Activated CD4-positive, alpha-beta T cell treated with anti-CD3 and anti-CD28 coated beads, Interleukin-2, amount 10 ng/mL, durations not matched to agents 24 days and 14 days (primary cell): ENCODE data around the gene NSG1. TPM values are rescaled to one million over a fixed set of nuclear protein-coding genes. Genes with fewer than 3 reads are reported as not detected.

ENCODE experiments used
- DNase-seq: peaks from one replicate; pipeline ENCODE4 v3.0.0; 2022
- H3K27ac Mint-ChIP-seq: one replicate; pipeline ENCODE4 v1.8.0; 2022; ENCODE audit warnings: mild to moderate bottlenecking, mixed read lengths
- H3K27me3 Mint-ChIP-seq: one replicate; pipeline ENCODE4 v1.8.0; 2022; ENCODE audit warnings: mixed read lengths
- H3K36me3 Mint-ChIP-seq: one replicate; pipeline ENCODE4 v1.8.0; 2022; ENCODE audit warnings: low read depth, mild to moderate bottlenecking, mixed read lengths
- H3K4me1 Mint-ChIP-seq: one replicate; pipeline ENCODE4 v1.8.0; 2021; ENCODE audit warnings: mixed read lengths
- H3K4me3 Mint-ChIP-seq: one replicate; pipeline ENCODE4 v1.8.0; 2022; ENCODE audit warnings: mild to moderate bottlenecking, moderate library complexity, mixed read lengths
- H3K9me3 Mint-ChIP-seq: one replicate; pipeline ENCODE4 v1.8.0; 2021; ENCODE audit warnings: mixed read lengths
- intact Hi-C: fragments of 100-400 bp; cut with micrococcal nuclease; formaldehyde crosslinking; loops from one replicate; pipeline ENCODE4 v1.15.1; 2023
- total RNA-seq: library from RNA; stranded (reverse); gene quantifications from 2 replicates; pipeline ENCODE4 v1.2.3, GENCODE V29; 2022

NSG1 gene
- total RNA-seq, 1 donor from 2014 or later = 0.44 TPM

DNA sequence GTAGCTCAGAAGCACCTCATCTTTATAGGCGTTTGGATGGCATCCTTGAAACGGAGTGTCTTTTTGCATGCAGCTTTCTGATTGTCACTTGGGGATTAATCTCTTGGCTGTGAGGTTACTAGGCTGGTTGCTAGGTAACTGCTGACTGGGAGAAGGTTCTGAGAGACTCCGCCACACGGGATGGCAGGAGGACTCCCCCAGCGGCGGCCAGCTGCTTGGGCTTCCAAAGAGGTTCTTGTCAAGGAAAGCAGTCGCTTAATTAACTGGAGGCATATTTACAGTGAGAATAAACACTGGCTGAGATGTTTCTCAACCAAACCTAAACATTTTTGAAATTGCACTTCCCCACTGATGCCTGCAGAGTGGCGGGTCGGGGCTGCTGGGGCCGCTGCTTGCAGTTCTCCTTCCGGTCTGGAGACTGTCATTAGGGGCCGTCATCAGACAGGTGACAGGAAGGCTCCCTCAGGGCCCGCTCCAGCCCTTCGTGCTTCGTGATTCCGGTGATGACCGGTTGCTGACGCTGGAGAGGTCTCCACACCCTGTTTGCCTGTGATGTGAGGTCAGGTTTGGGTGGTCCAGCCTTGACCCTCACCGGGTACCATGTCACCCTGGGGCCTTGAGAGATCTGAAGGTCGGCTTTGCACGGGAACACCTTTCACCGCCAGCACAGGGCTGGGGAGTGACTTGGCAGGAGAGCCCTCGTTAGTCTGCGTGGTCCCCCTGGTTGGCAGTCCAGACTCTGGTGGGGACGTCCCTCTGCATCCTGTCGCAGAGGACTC is 9.1 kb downstream of the NSG1 start:
- Mint-ChIP-seq H3K27ac (no peak overlapping the region), H3K4me3 (no peak overlapping the region)

DNA sequence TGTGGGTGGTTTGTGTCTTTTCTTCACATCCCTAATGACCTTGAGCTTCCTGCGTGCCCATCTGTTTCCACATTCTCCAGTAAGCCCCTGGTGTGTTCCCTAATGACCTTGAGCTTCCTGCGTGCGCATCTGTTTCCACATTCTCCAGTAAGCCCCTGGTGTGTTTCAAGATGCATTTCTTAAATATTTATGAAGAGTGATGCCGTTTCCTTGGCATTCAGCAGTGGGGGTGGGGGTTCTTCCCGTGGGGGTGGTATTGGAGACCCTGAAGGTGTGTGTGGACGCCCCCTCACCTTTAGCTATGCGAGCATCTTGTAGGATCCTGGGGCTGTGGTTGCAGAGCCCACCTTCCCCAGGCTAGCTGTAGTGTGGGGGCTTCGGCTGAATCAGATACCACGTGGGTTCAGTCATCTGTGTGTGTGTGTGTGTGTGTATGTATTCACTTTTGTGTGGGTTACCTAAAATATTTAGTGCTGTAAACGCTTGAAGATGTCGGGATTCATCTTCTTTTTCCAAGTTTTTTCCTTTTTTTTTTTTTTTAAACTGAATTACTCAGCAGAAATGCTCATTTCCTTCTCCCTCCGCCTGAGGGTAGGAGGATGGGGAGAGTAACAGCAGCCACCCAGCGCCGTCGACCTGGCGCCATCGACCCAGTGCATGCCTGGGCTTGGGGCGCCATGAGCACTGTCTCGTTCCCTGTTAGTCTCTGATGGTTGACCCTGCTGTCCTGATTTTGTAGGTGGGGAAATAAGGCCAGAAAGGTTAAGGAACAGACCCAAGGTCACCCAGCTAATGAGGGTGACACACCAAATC is 9.9 kb downstream of the NSG1 start:
- Mint-ChIP-seq H3K4me3 (no peak overlapping the region), H3K9me3 (no peaks in the 10 kb centered on the region), H3K27ac (no peak overlapping the region), H3K4me1 (no peaks in the 10 kb centered on the region), H3K27me3 (peaks cover 7% of the 10 kb centered on the region), H3K36me3 (no peaks in the 10 kb centered on the region)
- DNase-seq = no peak
- intact Hi-C loops = no loop called here

More for the DNA sequence above, 9.1 kb downstream of the NSG1 start:
- Mint-ChIP-seq H3K36me3 (no peaks in the 10 kb centered on the region), H3K9me3 (no peaks in the 10 kb centered on the region), H3K4me1 (no peaks in the 10 kb centered on the region), H3K27me3 (peaks cover 7% of the 10 kb centered on the region)
- no peak for DNase-seq
- intact Hi-C loops = no loop called here

DNA sequence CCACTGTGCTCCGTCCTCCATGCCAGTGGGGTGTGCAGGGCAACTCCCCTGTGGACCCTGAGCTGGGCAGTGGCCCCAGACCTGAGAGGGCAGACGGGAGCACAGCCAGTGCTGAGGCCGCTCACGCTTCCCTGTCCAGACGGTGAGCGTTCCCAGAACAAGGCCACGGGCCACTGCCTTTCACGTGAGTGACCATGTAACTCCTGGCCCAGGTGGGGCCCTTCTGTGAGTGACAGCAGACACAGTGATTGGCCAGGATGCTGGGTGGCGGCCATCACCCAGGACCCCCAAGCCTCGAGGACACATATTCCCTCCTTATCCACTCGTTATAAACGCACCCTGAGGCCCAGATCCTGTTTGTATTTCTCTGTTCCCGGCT is 10.5 kb downstream of the NSG1 start:
- H3K27me3 Mint-ChIP-seq = peaks cover 7% of the 10 kb centered on the region
- intact Hi-C loops = no loop called here
- H3K9me3 Mint-ChIP-seq = no peaks in the 10 kb centered on the region
- no peaks in the 10 kb centered on the region for H3K36me3 Mint-ChIP-seq
- H3K27ac Mint-ChIP-seq = no peak overlapping the region
- DNase-seq = no peak
- no peak overlapping the region for H3K4me3 Mint-ChIP-seq
- H3K4me1 Mint-ChIP-seq = no peaks in the 10 kb centered on the region

DNA sequence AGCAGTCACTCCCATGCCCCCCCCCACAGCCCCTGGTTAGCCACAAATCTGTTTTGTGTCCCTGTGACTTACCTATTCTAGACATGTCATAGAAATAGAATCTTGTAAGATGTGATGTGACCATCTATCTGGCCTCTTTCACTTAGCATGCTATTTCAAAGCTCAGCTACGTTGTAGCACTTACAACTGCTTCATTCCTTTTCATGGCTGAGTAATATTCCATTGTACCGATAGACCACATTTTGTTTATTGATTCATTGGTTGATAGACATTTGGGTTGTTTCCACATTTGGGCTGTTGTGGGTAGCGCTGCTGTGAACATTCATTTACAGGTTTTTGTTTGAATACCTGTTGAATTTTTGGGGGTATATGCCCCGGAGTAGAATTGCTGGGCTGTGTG is 11.5 kb downstream of the NSG1 start:
- Mint-ChIP-seq H3K9me3 (no peaks in the 10 kb centered on the region), H3K4me1 (no peaks in the 10 kb centered on the region), H3K4me3 (no peak overlapping the region), H3K27me3 (peaks cover 7% of the 10 kb centered on the region), H3K27ac (no peak overlapping the region), H3K36me3 (no peaks in the 10 kb centered on the region)
- no peak for DNase-seq
- intact Hi-C loops = no loop called here

DNA sequence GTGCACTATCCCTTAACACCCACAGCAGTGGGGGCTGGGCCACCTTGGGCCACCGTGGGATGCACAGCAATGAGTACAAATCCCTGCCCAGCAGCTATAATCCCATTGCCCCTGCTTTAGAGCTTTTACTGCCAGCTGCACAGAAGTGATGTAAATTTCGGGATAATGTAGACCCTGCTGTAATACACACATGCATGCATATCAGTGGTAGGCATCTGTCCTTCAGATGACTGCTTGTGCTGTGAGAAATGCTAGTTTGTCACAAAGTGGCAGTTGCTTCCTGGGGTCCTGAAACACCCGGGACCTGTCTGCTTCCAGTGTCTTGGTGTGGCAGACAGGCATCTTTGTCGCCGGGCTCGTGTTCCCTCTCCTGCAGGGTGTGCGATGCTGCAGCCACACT is 14.1 kb downstream of the NSG1 start:
- Mint-ChIP-seq H3K36me3 (no peaks in the 10 kb centered on the region), H3K4me1 (no peaks in the 10 kb centered on the region)
- intact Hi-C loops = no loop called here

DNA sequence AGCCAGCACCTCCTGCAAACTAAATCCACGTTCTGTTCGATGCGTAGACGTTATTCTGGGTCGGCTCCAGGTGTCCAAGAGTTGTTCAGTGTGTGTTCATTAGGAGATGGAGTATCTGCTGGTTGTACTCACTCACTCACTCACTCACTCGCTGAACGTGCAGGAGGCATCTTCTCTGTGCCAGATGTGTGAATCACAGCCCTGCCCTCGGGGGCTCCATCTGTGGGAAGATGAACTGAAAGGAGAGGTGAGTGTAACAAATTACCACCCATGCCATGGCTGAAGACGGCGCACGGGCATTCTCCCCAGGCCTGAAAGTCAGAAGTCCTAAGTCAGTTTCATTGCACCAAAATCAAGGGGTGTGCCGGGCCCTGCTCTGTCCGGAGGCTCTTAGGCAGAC is 16.1 kb downstream of the NSG1 start:
- Mint-ChIP-seq H3K36me3 (no peaks in the 10 kb centered on the region), H3K27me3 (peaks cover 2% of the 10 kb centered on the region), H3K27ac (no peak overlapping the region), H3K4me3 (no peak overlapping the region), H3K4me1 (no peaks in the 10 kb centered on the region), H3K9me3 (no peaks in the 10 kb centered on the region)
- intact Hi-C loops = no loop called here
- no peak for DNase-seq

More for the DNA sequence above, 14.1 kb downstream of the NSG1 start:
- no peak overlapping the region for H3K4me3 Mint-ChIP-seq
- H3K9me3 Mint-ChIP-seq = no peaks in the 10 kb centered on the region
- H3K27ac Mint-ChIP-seq = no peak overlapping the region
- DNase-seq = no peak
- peaks cover 4% of the 10 kb centered on the region for H3K27me3 Mint-ChIP-seq

DNA sequence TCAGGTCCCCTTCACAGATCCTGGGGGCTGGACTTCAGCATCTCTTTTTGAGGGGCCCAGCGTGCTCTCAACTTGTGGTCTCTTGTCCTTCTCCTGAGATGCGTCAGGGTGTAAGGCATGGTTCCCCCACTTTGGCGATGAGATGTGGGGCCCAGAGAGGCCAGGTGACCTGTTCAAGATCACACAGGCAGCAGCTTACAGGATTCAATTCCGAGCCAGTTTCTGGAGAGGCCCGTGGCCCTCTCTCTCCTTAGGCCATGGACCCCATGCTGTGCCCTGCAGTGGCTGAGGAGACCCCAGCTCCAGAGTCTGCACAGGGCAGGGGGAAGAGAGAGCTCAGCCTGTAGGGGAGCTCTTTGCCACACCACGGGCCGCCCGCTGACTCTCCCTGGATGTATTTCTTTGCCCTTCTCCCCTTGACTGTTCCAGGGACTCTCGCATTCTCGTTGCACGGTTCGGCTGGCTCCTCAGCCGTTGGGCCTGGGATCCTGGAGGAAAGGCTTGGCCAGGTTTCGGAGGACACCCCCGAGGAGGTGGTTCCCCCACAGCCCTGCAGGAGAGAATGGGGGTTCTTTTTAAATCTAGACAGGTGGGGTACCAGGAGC is 18.6 kb downstream of the NSG1 start:
- Mint-ChIP-seq H3K4me1 (no peaks in the 10 kb centered on the region), H3K4me3 (no peak overlapping the region), H3K9me3 (no peaks in the 10 kb centered on the region), H3K27me3 (no peaks in the 10 kb centered on the region), H3K36me3 (no peaks in the 10 kb centered on the region), H3K27ac (no peak overlapping the region)
- no peak for DNase-seq
- intact Hi-C loops = no loop called here

DNA sequence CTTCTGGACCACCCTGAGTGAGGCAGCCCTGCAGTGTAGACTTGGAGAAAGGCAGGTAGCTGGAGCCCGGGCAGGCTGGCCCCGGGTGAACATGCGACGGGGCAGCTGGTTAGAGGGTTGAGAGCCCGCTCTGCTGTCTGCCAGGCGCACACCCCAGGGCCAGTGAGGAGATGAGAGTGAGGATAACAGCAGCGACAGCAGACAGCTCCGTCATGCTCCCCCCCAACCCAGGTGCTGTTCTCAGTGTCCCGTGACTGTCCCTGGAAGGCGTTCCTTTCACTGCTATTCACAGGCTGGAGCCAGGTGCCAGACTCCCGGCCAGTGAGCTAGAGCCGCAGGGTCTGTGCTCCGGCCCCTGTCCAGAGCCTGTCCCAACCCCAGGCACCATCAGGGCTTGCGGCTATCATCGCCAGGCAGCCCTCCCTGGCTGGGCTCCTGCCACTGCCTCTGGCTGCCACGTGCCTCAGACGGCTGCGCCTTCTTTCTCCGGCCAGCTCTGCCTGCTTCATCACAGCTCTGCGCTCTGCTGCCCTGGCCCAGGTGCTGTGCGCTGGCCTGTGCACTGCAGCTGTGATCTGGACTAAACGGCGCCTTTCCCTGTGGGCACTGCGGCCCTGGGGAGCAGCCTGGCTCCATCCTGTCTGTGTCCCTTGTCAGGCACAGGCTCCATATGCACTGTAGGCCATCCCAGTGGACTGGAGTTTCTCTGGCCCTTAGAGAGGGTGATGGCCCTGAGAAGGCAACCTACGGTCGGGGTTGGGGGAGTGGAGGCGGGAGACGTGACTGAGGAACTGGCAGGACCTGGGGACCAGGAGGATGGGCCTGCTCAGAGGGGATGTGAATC is 19.8 kb downstream of the NSG1 start:
- Mint-ChIP-seq H3K4me3 (no peak overlapping the region), H3K4me1 (no peaks in the 10 kb centered on the region), H3K9me3 (no peaks in the 10 kb centered on the region), H3K27me3 (no peaks in the 10 kb centered on the region), H3K27ac (no peak overlapping the region), H3K36me3 (no peaks in the 10 kb centered on the region)
- intact Hi-C loops = no loop called here
- no peak for DNase-seq

DNA sequence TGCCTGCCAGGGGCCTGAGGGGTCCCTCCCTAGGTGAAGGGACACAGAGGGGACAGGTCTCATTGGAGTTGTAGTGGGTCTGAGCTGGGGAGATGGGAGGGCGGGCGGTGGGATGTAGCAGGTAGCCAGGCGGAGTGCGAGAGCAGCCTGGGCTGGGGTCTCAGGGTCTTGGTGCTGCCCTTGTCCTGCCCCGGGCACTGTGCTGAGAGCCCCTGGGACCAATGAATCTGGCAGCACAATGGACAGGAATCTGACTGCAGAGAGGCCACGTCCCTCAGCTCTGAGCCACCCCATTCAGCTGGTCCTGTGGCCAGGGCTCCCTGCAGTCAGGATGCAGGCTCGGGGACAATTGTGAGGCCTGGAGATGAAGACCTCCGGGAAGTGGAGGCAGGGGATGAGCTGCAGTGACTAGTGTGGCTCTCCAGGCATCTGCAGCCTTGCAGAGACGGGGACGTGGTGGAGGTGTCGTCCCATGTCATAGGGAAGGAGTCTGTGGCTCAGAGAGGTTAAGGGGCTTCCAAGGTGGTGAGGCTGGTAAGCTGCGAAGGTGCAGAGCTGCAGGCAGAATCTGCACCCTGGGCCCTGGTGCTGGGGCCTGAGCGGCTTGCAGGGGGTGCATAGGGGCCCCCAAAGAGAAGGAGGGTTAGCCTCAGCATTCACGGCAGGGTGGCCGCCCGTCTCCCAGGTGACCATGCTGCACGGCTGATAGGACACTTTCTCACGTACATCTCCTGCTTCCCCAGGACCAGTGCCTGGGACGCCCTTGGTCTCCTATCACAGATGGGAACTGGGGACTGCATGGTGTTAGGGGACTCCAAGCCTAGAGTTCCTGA is 20.6 kb downstream of the NSG1 start:
- Mint-ChIP-seq H3K9me3 (no peaks in the 10 kb centered on the region), H3K27me3 (no peaks in the 10 kb centered on the region), H3K27ac (no peak overlapping the region), H3K4me1 (no peaks in the 10 kb centered on the region), H3K4me3 (no peak overlapping the region), H3K36me3 (no peaks in the 10 kb centered on the region)
- intact Hi-C loops = no loop called here
- DNase-seq = no peak

DNA sequence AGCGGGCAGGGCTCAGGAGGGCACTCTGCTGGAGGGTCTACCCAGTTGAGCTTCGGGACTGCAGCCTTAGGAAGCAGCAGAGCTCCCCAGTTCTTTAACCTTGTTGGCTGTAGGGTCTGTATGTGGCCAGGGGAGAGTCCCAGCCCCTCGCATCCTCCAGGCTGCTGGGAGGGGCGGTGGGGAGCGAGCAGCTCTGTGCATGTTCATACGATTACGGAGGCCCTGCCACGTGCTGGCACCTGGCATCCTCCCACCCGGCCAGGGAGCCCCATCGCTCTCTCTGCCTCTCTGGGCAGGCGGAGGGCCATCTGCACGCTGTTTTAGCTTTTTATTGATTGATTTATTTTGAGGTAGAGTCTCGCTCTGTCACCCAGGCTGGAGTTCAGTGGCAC is 21.2 kb downstream of the NSG1 start:
- no peak for DNase-seq
- Mint-ChIP-seq H3K9me3 (no peaks in the 10 kb centered on the region), H3K27ac (no peak overlapping the region), H3K27me3 (no peaks in the 10 kb centered on the region), H3K4me3 (no peak overlapping the region), H3K36me3 (no peaks in the 10 kb centered on the region), H3K4me1 (no peaks in the 10 kb centered on the region)
- intact Hi-C loops = no loop called here

DNA sequence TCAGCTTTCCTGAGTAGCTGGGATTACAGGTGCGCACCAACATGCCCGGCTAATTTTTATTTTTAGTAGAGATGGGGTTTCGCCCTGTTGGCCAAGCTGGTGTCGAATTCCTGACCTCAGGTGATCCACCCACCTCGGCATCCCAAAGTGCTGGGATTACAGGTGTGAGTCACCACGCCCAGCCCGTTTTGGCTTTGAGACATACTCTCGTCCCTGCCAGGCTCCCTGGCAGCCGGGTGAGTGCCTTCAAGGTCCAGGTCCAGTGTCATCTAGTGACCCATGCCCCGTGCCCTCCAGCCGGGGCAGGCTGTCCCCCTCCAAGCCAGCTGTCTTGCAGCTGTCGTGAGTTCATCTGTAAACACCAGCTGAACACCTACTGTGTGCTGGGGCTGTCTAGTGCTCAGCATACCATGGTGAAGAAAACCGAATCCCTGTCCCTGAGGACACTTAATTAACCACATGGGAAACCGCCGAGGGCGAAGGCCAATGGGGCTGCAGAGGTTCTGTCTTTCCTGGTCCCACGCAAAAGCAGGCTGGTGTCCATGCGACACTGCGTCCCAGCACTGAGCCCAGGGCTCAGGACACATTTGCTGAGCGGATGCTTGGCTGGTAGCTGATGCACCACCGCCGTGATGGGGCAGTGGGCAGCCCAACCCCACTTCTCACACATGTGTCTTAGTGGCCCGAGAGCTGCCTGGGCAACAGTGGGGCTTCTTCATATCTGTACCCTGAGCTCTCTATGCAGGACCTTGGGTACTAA is 21.9 kb downstream of the NSG1 start:
- H3K4me3 Mint-ChIP-seq = no peak overlapping the region
- no peak overlapping the region for H3K27ac Mint-ChIP-seq
- H3K27me3 Mint-ChIP-seq = no peaks in the 10 kb centered on the region
- H3K4me1 Mint-ChIP-seq = no peaks in the 10 kb centered on the region
- DNase-seq = no peak
- no peaks in the 10 kb centered on the region for H3K9me3 Mint-ChIP-seq
- intact Hi-C loops = no loop called here
- H3K36me3 Mint-ChIP-seq = no peaks in the 10 kb centered on the region

DNA sequence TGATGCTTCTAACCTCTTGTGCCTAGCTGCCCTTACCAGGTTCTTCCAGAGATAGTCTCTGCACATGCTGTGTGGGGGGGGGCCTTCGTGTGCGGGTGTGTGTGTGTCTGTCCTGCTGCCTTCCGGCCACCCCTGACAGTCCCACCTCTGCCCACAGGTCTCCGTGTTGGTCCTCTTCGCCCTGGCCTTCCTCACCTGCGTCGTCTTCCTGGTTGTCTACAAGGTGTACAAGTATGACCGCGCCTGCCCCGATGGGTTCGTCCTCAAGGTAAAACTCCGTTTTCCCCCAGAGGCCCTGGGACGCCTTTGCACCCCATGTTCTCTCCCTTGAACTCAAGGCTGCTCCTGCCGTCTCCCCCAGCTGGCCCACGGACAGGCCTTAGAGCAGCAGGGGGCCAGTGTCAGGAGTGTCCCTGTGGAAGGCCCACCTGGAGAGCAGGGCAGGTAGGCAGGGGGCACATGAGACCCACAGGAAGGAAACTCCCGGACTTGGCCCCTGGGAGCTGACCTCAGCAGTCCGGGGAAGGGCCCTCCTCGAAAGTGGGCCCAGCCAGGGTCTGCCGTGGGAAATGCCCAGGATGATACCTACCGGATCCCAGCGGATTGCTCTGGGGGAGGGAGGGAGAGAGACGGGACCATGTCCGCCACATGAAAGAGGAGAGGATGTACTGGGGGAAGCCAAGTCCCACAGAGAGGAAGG is 22.7 kb downstream of the NSG1 start:
- no peaks in the 10 kb centered on the region for H3K4me1 Mint-ChIP-seq
- no peak overlapping the region for H3K4me3 Mint-ChIP-seq
- no peaks in the 10 kb centered on the region for H3K27me3 Mint-ChIP-seq
- no peak overlapping the region for H3K27ac Mint-ChIP-seq
- DNase-seq = no peak
- no peaks in the 10 kb centered on the region for H3K9me3 Mint-ChIP-seq
- H3K36me3 Mint-ChIP-seq = no peaks in the 10 kb centered on the region
- intact Hi-C loops = no loop called here
